NK-92 (cell line): ENCODE data around the gene SLC5A1.

Experiments
- DNase-seq: peaks from one replicate; lab custom pipeline; 2025; ENCODE audit not compliant: unreplicated experiment; lab: John Stamatoyannopoulos, UW

The SLC5A1 gene

GRCh38 chr22:32050678-32051515 is 7.8 kb downstream of the SLC5A1 start:
- DNase-seq: no peak

DNA sequence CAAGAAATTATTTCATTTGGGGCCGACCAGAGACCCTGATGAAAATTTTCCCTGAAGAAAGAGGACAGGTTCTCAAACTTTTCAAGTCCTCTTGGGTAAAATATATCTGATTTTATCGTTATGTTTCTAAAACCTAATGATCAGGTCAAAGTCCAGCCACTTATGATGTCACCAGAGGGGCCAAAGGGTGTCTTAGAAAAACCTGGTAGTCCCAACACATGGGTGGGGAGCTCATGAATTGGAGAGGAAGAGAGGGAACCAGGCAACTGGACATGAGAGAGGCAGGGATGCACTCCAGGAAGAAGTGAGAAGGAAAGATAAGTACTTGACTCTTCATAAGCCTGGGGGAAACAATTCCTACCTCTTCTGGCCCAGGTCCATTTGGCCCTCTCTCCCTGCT is 9.2 kb downstream of the SLC5A1 start:
- DNase-seq: no peak

- DNase-seq: no peak
These were observed 10.1 kb downstream of the SLC5A1 start for GRCh38 chr22:32052936-32053791.

GRCh38 chr22:32055069-32055468 is 12.0 kb downstream of the SLC5A1 start:
- DNase-seq: no peak

DNA sequence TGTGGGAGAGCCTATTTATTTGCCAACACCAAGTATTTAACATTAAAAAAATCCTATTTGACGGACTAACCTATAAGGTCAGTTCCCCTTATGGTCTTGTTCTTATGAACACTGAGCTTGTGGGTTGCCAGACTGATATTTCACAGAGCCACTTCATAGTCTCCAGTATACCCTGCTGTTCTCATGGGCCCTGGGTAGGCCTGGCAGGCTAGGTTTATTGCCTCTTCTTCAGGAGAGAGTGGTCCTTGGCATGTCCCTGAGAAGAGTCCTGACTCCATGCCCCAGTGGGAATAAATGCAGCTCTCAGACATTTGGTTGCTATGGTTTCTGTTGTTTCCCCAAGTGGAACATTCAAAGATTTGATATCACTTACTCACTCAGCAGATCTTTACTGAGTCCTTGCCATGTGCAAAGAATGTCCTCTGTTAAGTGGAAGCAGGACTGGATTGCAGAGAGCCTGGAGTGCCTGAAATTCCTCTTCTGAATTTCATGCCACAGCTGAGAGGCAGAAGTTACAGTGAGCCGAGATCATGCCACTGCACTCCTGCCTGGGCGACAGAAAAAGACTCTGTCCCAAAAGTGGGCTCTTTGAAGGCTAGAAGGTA is 15.7 kb downstream of the SLC5A1 start:
- DNase-seq: no peak

- DNase-seq: no peak
These were observed 16.4 kb downstream of the SLC5A1 start for GRCh38 chr22:32059426-32059825.

- DNase-seq: no peak
These were observed 20.6 kb downstream of the SLC5A1 start for GRCh38 chr22:32063701-32064100.

- no peak for DNase-seq
These were observed 23.8 kb downstream of the SLC5A1 start for GRCh38 chr22:32066820-32067219.

- DNase-seq: no peak
These were observed 24.6 kb downstream of the SLC5A1 start for GRCh38 chr22:32067613-32068012.

DNA sequence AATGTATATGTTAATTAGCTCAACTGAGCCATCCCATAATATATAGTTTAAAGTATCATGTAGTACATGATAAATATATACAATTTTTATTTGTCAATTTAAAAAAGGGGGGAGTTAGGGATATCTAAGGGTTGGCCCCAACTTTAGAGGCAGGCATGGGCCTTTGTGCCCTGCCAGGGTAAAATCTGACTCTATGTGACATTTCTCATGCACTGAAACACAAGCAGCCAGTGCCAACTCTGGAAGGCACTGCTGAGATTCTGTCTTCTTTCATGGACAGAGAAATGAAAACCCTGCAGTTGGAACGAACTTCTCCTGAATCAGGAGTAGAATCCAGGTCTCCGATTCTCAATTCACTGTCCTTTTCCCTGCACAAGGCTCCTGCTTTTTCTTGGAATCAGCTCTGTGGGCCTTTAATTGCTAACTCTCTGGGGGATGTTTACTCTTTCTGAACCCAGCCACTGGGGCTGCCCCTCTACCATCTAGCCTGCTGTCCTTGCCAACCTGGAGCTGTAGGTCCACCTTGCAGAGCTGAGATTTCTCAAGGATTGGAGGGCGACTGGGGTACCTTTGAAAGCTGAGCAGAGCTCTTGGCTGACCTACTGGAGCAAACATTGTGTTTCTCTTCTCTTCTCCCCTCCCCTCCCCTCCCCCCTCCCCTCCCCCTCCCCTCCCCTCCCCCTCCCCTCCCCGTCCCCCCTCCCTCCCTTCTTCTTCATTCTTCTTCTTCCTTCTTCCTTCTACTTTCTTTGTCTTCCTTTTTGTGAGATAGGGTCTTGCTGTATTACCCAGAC is 26.7 kb downstream of the SLC5A1 start:
- no peak for DNase-seq

DNA sequence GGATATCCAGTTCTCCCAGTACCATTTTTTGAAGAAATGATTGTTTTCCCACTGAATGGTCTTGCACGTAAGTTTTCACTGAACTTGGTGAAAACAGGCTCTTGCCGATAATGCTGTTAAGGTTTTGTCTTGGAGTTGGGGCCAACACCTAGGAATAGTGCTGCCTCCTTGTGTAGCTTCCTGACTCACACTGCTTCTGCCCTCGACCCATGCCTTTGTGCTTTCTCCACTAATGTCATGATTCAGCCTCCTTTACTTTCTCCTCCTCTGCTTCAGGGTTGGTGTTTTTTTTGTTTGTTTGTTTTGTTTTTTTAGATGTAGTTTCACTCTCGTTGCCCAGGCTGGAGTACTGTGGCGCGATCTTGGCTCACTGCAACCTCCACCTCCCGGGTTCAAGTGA is 30.2 kb downstream of the SLC5A1 start:
- DNase-seq: no peak

GRCh38 chr22:32073823-32074380 is 30.8 kb downstream of the SLC5A1 start:
- DNase-seq: no peak

DNA sequence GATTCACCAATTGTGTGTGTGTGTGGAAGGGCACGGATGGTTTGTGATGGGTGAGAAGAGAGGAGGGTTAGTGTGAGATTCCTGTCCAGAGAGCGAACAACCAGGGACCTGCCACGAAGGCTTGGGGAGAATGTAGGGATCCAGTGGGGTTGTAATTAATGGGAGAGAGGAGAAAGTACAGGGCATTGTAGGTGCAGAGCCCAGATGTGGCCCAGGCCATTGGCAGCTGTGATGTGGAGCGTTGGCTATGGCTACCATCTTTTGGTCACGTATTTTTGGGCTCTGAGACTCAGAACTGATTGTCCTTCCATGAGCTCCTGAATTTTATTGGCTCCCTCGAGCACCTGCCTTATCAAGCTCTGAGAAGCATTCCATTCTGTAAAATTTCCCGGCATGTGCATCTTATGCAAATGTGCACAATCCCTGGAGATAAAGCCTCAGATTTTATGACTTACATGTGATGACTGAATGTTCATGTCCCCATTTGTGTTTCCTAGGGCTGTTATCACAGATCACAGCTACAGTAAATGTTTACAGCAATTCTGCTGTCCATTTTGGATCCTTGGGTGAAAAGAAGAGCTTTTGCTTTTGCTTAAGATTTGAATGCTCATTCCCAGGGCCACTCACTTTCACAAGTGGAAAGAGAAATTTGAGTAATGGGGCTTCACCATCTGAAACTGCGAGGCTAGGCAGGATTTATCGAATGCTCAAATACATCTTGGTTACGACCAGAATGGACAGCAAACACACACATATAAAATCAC is 33.1 kb downstream of the SLC5A1 start:
- no peak for DNase-seq

DNA sequence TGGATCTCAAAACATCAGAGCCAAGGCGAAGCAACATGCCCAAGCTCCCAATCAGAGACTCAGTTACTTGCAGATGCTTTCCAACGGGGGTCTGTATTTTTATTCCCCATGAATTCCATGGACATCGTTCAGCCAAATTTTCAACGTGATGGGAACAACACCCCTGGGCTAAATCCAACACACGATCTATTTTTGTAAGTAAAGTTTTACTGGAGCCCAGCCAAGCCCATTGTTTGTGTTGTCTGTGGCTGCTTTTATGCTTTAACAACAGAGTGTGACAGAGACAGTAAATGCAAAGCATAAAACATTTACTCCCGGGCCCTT is 33.7 kb downstream of the SLC5A1 start:
- DNase-seq: no peak

DNA sequence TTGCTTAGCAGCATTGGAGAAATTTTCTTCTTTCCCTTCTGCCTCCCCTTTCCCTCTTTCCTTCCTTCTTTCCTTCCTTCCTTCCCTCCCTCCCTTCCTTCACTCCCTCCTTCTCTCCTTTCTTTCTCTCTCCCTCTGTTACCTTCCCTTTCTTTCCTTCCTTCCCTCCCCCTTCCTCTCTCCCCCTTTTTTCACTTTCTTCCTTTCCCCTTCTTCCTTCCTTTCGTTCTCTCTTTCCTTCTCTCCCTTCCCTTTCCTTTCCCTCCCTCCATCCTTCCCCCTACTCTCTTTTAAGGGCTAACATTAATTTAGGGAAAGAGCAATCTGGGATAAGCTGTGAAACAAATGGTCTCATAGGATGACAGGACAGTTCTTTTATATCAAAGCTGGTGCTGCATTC is 34.1 kb downstream of the SLC5A1 start:
- DNase-seq: no peak

- no peak for DNase-seq
These were observed 36.3 kb downstream of the SLC5A1 start for GRCh38 chr22:32079130-32080089.

- DNase-seq: no peak
These were observed 37.8 kb downstream of the SLC5A1 start for GRCh38 chr22:32080904-32081303.

GRCh38 chr22:32082331-32082730 is 39.3 kb downstream of the SLC5A1 start:
- DNase-seq: no peak

DNA sequence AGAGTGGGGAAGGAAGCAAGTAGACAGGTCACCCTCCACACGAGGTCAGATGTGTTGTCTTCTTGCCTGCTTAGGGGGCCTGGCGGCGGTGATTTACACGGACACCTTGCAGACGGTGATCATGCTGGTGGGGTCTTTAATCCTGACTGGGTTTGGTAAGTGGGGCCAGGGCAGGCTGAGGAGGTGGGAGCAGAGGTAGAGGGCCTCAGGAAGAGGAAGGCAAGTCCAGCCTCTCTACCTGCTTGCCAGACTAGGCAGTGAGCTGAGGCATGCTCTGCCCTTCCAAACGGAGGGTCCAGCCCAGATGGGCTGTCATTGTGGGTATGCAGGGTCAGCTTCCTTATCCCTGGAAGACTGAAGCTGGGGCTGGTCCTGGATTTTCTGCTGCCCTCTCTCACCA is 39.9 kb downstream of the SLC5A1 start:
- no peak for DNase-seq
